Body of pancreas (tissue), 4 donors: ENCODE data around the gene LRFN4. TPM values are rescaled to one million over a fixed set of nuclear protein-coding genes. Genes with fewer than 3 reads are reported as not detected.
A peak's percentile ranks its signal among the peaks of the same experiment; 100 is the strongest.

Experiments
- ATAC-seq: fragments of 150-250 bp; one replicate; pipeline ENCODE4 v1.9.1; 2016
- DNase-seq, 4 donors: peaks; one replicate each; pipeline ENCODE4 v3.0.0-alpha.2; 2019
- H3K27ac ChIP-seq, 4 donors: fragments of 200-600 bp; sonication (generic); 1 replicate in 3 of 4; 2 replicates in 1 of 4; pipeline versions ENCODE4 v1.5.1 to v1.6.1; 2016 to 2019; ENCODE audit warnings: mild to moderate bottlenecking in 1 of 4, mixed read lengths in 1 of 4, moderate library complexity in 1 of 4
- H3K27me3 ChIP-seq, 2 donors: fragments of 200-600 bp; sonication (generic); one replicate each; pipeline ENCODE4 v1.6.0; 2016; ENCODE audit warnings: mild to moderate bottlenecking in 1 of 2
- H3K36me3 ChIP-seq, 2 donors: fragments of 200-600 bp; sonication (generic); replicated peaks in 1 of 2; 2 replicates each; pipeline ENCODE4 v1.5.1; 2016; ENCODE audit warnings: low read depth in 2 of 2; ENCODE audit not compliant: insufficient read depth in 1 of 2
- H3K4me1 ChIP-seq: fragments of 200-600 bp; sonication (generic); one replicate; pipeline ENCODE4 v1.6.0; 2016
- H3K4me3 ChIP-seq, 2 donors: fragments of 200-600 bp; sonication (generic); 1 replicate in 1 of 2; 2 replicates in 1 of 2; pipeline ENCODE4 v1.5.1; 2016 to 2019
- H3K9me3 ChIP-seq, 3 donors: fragments of 200-600 bp; sonication (generic); 1 replicate in 2 of 3; 2 replicates in 1 of 3; pipeline ENCODE4 v1.5.1; 2016
- POLR2A ChIP-seq, 3 donors: fragments of 450-650 bp; IDR thresholded peaks; one replicate each; pipeline ENCODE4 v1.6.1; 2016; ENCODE audit warnings: antibody characterized with exemption in 3 of 3, mild to moderate bottlenecking in 2 of 3
- WGBS, 2 donors: methylation state at CpG; one replicate each; pipeline ENCODE4 v1.1.5; 2017; 5-methylcytosine and 5-hydroxymethylcytosine counted together
- intact Hi-C: fragments of 100-400 bp; cut with DNase I; formaldehyde crosslinking; loops from one replicate; pipeline ENCODE4 v1.15.1; 2023
- total RNA-seq, 2 donors: library from RNA; depleted of rRNA; stranded (reverse); fragments of >200 nt; gene quantifications; one replicate each; pipeline ENCODE4 v1.1.0, GENCODE V29; 2016
- TF ChIP-seq, protein P1 (sequence below), 7 experiments: fragments of 450-650 bp in 4 of 7; fragments of 200-600 bp in 3 of 7; sonication (generic) in 3 of 7; IDR thresholded peaks; one replicate each; pipeline ENCODE4 v1.5.1; 2016 to 2019; ENCODE audit warnings: antibody characterized with exemption in 7 of 7

LRFN4 gene
- total RNA-seq, 2 donors from 2014 or later, result 2.3 to 3.0 TPM

- ATAC-seq (no peak), DNase-seq (peak in 1 of 4 donors; percentile 8)
- peaks cover 0 to 6% of the 10 kb centered on the region in 2 donors for H3K36me3 ChIP-seq
- H3K4me1 ChIP-seq, result peaks cover 18% of the 10 kb centered on the region
- no peak overlapping the region for H3K27ac ChIP-seq
- H3K9me3 ChIP-seq, result no peaks in the 10 kb centered on the region
- no peak overlapping the region for H3K4me3 ChIP-seq
- WGBS, 2 donors, result 76 to 84% methylated on average over 10 to 14 of the region's 14 CpGs
- intact Hi-C loops, result no loop called here
- no peaks in the 10 kb centered on the region for H3K27me3 ChIP-seq
- TF ChIP-seq, protein P1, sequence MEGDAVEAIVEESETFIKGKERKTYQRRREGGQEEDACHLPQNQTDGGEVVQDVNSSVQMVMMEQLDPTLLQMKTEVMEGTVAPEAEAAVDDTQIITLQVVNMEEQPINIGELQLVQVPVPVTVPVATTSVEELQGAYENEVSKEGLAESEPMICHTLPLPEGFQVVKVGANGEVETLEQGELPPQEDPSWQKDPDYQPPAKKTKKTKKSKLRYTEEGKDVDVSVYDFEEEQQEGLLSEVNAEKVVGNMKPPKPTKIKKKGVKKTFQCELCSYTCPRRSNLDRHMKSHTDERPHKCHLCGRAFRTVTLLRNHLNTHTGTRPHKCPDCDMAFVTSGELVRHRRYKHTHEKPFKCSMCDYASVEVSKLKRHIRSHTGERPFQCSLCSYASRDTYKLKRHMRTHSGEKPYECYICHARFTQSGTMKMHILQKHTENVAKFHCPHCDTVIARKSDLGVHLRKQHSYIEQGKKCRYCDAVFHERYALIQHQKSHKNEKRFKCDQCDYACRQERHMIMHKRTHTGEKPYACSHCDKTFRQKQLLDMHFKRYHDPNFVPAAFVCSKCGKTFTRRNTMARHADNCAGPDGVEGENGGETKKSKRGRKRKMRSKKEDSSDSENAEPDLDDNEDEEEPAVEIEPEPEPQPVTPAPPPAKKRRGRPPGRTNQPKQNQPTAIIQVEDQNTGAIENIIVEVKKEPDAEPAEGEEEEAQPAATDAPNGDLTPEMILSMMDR (IDR thresholded peaks at IDR 0.05), result no peak
- TF ChIP-seq POLR2A (IDR thresholded peaks at IDR 0.05), result no peak
Measured at GRCh38 chr11:66847461-66848232, 9.2 kb upstream of the LRFN4 start.

GRCh38 chr11:66848671-66849500, 8.0 kb upstream of the LRFN4 start:
- TF ChIP-seq, protein P1 (IDR thresholded peaks at IDR 0.05), result no peak
- TF ChIP-seq POLR2A (IDR thresholded peaks at IDR 0.05), result no peak
- Histone ChIP-seq H3K4me3 (no peak overlapping the region), H3K36me3 (peaks cover 0 to 6% of the 10 kb centered on the region in 2 donors), H3K27ac (no peak overlapping the region), H3K27me3 (no peaks in the 10 kb centered on the region), H3K9me3 (no peaks in the 10 kb centered on the region), H3K4me1 (peaks cover 15% of the 10 kb centered on the region)
- intact Hi-C loops, result no loop called here
- ATAC-seq (no peak), DNase-seq (peak in 2 of 4 donors; percentile 10 to 12)
- 87 to 90% methylated on average over 11 to 28 of the region's 28 CpGs for WGBS, 2 donors

- ATAC-seq, result no peak
- H3K36me3 ChIP-seq, result peaks cover 0 to 6% of the 10 kb centered on the region in 2 donors
- H3K4me1 ChIP-seq, result peaks cover 7% of the 10 kb centered on the region
- WGBS, 2 donors, result 90 to 93% methylated on average over 10 to 22 of the region's 22 CpGs
- no peak overlapping the region for H3K27ac ChIP-seq
- DNase-seq, result no peak
- no peak overlapping the region for H3K4me3 ChIP-seq
- no peaks in the 10 kb centered on the region for H3K27me3 ChIP-seq
- no peaks in the 10 kb centered on the region for H3K9me3 ChIP-seq
- intact Hi-C loops, result no loop called here
- TF ChIP-seq POLR2A (IDR thresholded peaks at IDR 0.05), result no peak
- TF ChIP-seq, protein P1 (IDR thresholded peaks at IDR 0.05), result no peak
Measured at GRCh38 chr11:66849501-66850234, 7.2 kb upstream of the LRFN4 start.

DNA sequence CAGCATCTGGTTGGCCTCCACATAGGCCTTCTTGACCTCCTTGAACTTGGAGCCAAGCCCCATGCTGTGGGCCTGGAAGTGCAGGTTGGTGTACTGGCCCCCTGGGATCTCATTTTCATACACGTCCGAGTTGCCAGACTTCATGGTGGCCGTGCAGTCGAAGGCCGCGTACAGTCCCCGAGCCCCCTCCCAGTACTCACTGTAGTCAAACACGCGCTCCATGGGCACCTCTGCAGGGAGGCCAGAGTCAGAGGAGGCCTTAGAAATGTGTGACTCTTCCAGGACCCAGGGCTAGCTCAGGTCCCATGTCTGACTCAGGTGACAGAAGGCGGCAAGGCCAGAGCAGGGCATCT, 6.7 kb upstream of the LRFN4 start:
- no peak overlapping the region for H3K27ac ChIP-seq
- no peak for DNase-seq
- H3K36me3 ChIP-seq, result peaks cover 0 to 6% of the 10 kb centered on the region in 2 donors
- intact Hi-C loops, result no loop called here
- peaks cover 4% of the 10 kb centered on the region for H3K4me1 ChIP-seq
- WGBS, 2 donors, result 91 to 100% methylated on average over 1 to 10 of the region's 10 CpGs
- no peaks in the 10 kb centered on the region for H3K27me3 ChIP-seq
- H3K4me3 ChIP-seq, result no peak overlapping the region
- H3K9me3 ChIP-seq, result no peaks in the 10 kb centered on the region
- no peak for ATAC-seq
- TF ChIP-seq, protein P1 (IDR thresholded peaks at IDR 0.05), result no peak
- TF ChIP-seq POLR2A (IDR thresholded peaks at IDR 0.05), result no peak
